A549 treated with ZK216348 at 1 μM for 4 hours (cell line): ENCODE results near the gene PLA2R1. TPM values are rescaled to one million over a fixed set of nuclear protein-coding genes. Genes with fewer than 3 reads are reported as not detected.

ENCODE experiments used
- total RNA-seq: library from RNA; stranded (reverse); fragments of 200-300 nt; extraction: Qiagen RNA extraction; gene quantifications from 5 replicates; pipeline ENCODE4 v1.2.3, GENCODE V29; 2022; ENCODE audit warnings: low read depth

Gene PLA2R1
- 1.9 to 2.7 TPM (median 2.4 TPM) in 5 replicates for total RNA-seq

GRCh38 chr2:160062292-160063005 is at the start of gene PLA2R1:
PLA2R1 (minus strand) TSS chr2:160062615; CDS start chr2:160062403, 212 bp downstream.

GRCh38 chr2:159904127-159904958 is 158.1 kb downstream of the PLA2R1 start, which contains the start of gene LY75:
LY75 (minus strand) TSS chr2:159904756.

Other genes with a start within 250 kb of the PLA2R1 start
- gene LY75, start 157.9 kb downstream of the PLA2R1 start, total RNA-seq, result 0.06 to 0.56 TPM (median 0.18 TPM) in 3 of 5 replicates, not detected in the others
- 0.61 to 1.2 TPM (median 0.91 TPM) in 5 replicates for gene ITGB6, start 137.7 kb upstream of the PLA2R1 start, total RNA-seq